Gastrocnemius medialis (tissue), 4 donors: ENCODE data around the gene DMXL2.

Experiments used
- CTCF ChIP-seq, 5 experiments: fragments of 450-650 bp in 3 of 5; fragments of 200-600 bp in 2 of 5; sonication (generic) in 2 of 5; IDR thresholded peaks in 4 of 5; conservative IDR thresholded peaks in 1 of 5; 1 replicate in 4 of 5; 2 replicates in 1 of 5; pipeline ENCODE4 v1.5.1; 2016 to 2019; ENCODE audit warnings: antibody characterized with exemption in 5 of 5, mild to moderate bottlenecking in 3 of 5, moderate library complexity in 3 of 5
- POLR2A ChIP-seq, 2 donors: fragments of 450-650 bp; IDR thresholded peaks; one replicate each; pipeline ENCODE4 v1.6.1; 2017; ENCODE audit warnings: antibody characterized with exemption in 2 of 2, mild to moderate bottlenecking in 2 of 2, moderate library complexity in 2 of 2

GRCh38 chr15:51491941-51492340 lies 130.6 kb downstream of the DMXL2 start:
- TF ChIP-seq CTCF (IDR thresholded peaks at IDR 0.05 in 4 of 5, conservative IDR thresholded peaks at IDR 0.05 in 1 of 5) (no peak), POLR2A (IDR thresholded peaks at IDR 0.05) (no peak)
